ENCODE results near the gene ADAMTSL3. TPM values are rescaled to one million over a fixed set of nuclear protein-coding genes. Genes with fewer than 3 reads are reported as not detected.
"Not testable (repeated sequence)": the region's sequence is repeated elsewhere in the genome, so short reads cannot be mapped to it uniquely, and the experiment has no call there.

ADAMTSL3 gene
- total RNA-seq, 1 donor: under 0.01 TPM

DNA sequence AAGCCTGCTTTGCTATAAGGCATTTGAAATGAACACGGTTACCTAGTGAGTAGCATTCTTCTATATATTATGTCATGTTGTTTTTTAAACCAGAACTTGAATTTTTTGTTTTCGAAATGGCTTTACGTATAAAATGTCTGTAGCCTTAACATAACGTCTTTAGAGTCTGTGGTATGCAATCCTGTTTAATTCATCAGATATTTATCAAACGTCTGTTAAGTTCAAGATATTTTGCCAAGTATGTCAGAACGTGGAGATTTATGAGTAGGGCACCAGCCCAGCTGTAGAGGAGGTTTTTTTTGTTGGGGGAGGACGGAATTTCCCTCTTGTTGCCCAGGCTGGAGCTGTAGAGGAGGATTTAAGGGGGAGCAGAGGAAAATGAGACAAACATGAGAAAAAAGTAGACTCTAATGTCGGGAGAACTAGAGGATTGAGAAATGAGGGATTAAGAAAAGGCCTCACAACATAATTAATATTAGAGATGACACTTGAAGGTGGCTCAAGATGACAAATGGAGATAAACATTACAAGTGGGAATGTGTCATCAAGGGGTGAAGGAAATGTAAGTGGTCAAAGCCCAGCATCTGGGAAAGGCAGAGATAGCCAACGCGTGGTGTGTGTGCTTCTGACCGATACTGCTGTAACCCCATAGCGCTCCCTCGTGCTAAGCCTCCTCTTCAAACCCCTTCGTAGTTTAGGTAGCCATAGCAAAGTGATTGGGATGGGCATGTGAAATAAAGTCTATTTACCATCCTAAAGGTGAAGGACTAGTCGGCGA lies 427.7 kb downstream of the ADAMTSL3 start:
- DNase-seq (ENCODE audit: low read depth): no peak
- H3K4me3 ChIP-seq (ENCODE audit: low read depth, low read length): no peak overlapping the region
- TF ChIP-seq, protein P1, sequence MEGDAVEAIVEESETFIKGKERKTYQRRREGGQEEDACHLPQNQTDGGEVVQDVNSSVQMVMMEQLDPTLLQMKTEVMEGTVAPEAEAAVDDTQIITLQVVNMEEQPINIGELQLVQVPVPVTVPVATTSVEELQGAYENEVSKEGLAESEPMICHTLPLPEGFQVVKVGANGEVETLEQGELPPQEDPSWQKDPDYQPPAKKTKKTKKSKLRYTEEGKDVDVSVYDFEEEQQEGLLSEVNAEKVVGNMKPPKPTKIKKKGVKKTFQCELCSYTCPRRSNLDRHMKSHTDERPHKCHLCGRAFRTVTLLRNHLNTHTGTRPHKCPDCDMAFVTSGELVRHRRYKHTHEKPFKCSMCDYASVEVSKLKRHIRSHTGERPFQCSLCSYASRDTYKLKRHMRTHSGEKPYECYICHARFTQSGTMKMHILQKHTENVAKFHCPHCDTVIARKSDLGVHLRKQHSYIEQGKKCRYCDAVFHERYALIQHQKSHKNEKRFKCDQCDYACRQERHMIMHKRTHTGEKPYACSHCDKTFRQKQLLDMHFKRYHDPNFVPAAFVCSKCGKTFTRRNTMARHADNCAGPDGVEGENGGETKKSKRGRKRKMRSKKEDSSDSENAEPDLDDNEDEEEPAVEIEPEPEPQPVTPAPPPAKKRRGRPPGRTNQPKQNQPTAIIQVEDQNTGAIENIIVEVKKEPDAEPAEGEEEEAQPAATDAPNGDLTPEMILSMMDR (IDR thresholded peaks at IDR 0.05; ENCODE audit: insufficient read depth, low read depth, low read length): no peak

DNA sequence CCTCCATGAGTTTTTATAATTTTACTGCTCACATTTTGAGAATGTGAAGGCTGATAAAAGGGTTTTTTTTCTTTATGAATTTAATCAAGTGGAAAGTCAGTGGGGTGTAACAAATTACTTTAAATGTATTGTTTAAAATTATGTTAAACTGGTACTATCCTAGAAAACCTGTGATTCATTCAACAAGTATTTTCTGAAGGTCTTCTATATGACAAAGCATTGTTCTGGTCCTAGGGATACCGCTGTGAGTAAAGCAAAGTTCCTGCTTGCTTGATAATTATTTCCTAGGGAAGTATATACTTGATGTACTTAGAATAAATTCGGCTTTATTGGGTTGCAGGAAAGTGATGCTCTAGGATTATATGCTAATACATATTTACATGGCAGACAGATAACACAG lies 428.8 kb downstream of the ADAMTSL3 start:
- TF ChIP-seq, protein P1 (IDR thresholded peaks at IDR 0.05; ENCODE audit: insufficient read depth, low read depth, low read length): no peak
- DNase-seq (ENCODE audit: low read depth): no peak
- H3K4me3 ChIP-seq (ENCODE audit: low read depth, low read length): no peak overlapping the region

- not testable (repeated sequence) for H3K4me3 ChIP-seq (ENCODE audit: low read depth, low read length); DNase-seq (ENCODE audit: low read depth)
These were observed 432.1 kb downstream of the ADAMTSL3 start for GRCh38 chr15:84086071-84086470.

Small RNA genes lying within 50 kb of the gene (small RNA-seq; reads per million reads assigned to genes)
- gene RNU6-1339P: not detected
- gene RNU6-401P: not detected

Other genes with a start within 250 kb of the ADAMTSL3 start
- gene SH3GL3, start 206.8 kb upstream of the ADAMTSL3 start, total RNA-seq: under 0.01 TPM in 1 of 2 replicates, not detected in the other

Measured in fibroblast of villous mesenchyme (primary cell).